Fibroblast of skin of abdomen (primary cell): Measurements from ENCODE around the gene EXD3.

Experiments used
- DNase-seq: peaks from one replicate; pipeline ENCODE4 v3.0.0-alpha.2; 2013

The EXD3 gene

GRCh38 chr9:137314561-137315560 is 108.1 kb downstream of the EXD3 start:
- no peak for DNase-seq

GRCh38 chr9:137313956-137314560 is 108.9 kb downstream of the EXD3 start:
- no peak for DNase-seq

GRCh38 chr9:137313326-137313936 is 109.5 kb downstream of the EXD3 start:
- no peak for DNase-seq

GRCh38 chr9:137312852-137313325 is 110.1 kb downstream of the EXD3 start:
- no peak for DNase-seq

- DNase-seq = no peak
Observed at GRCh38 chr9:137311986-137312851, 110.7 kb downstream of the EXD3 start.

- no peak for DNase-seq
Observed at GRCh38 chr9:137311171-137311985, 111.6 kb downstream of the EXD3 start.

- DNase-seq = no peak
Observed at GRCh38 chr9:137310189-137311052, 112.5 kb downstream of the EXD3 start.

- DNase-seq = no peak
Observed at GRCh38 chr9:137309368-137310188, 113.4 kb downstream of the EXD3 start.

GRCh38 chr9:137308057-137308619 is 114.8 kb downstream of the EXD3 start:
- DNase-seq = no peak

- no peak for DNase-seq
Observed at GRCh38 chr9:137307255-137308056, 115.5 kb downstream of the EXD3 start.

- DNase-seq = no peak
Observed at GRCh38 chr9:137306850-137307254, 116.1 kb downstream of the EXD3 start.

- no peak for DNase-seq
Observed at GRCh38 chr9:137306066-137306849, 116.7 kb downstream of the EXD3 start.

GRCh38 chr9:137305798-137306065 is 117.2 kb downstream of the EXD3 start:
- DNase-seq = no peak

- DNase-seq = peak; percentile 27
Observed at GRCh38 chr9:137305060-137305797, 117.7 kb downstream of the EXD3 start.

- no peak for DNase-seq
Observed at GRCh38 chr9:137304383-137305059, 118.4 kb downstream of the EXD3 start.

GRCh38 chr9:137303893-137304382 is 119.0 kb downstream of the EXD3 start:
- DNase-seq = no peak
